Astrocyte (in vitro differentiated cells and primary cell): ENCODE results near the gene SNAI3.

Experiments
- CTCF ChIP-seq: IDR thresholded peaks from 2 replicates; pipeline ENCODE4 v1.5.1; 2011; ENCODE audit warnings: low read depth, mild to moderate bottlenecking, inconsistent platforms, low read length, moderate library complexity; ENCODE audit not compliant: insufficient read depth
- EZH2 ChIP-seq: IDR thresholded peaks from 2 replicates; pipeline ENCODE4 v1.6.1; 2012; ENCODE audit warnings: mild to moderate bottlenecking, low read length, inconsistent platforms; ENCODE audit not compliant: insufficient read depth

GRCh38 chr16:88643644-88643932, 42.7 kb downstream of the SNAI3 start:
- TF ChIP-seq CTCF (no peak), EZH2 (no peak)
